Kidney tubule cell (primary cell): Measurements from ENCODE around the gene LGI4.

Experiments
- DNase-seq: peaks from one replicate; pipeline ENCODE4 v3.0.0-alpha.2; 2018; ENCODE audit warnings: low spot score

LGI4 gene

GRCh38 chr19:35123573-35123972 is 11.3 kb downstream of the LGI4 start:
- no peak for DNase-seq

GRCh38 chr19:35122687-35123551 is 11.9 kb downstream of the LGI4 start:
- no peak for DNase-seq

- no peak for DNase-seq
These were observed 14.0 kb downstream of the LGI4 start for GRCh38 chr19:35120898-35121297.

- DNase-seq = no peak
These were observed 14.4 kb downstream of the LGI4 start for GRCh38 chr19:35120492-35120891.

- DNase-seq = no peak
These were observed 15.2 kb downstream of the LGI4 start for GRCh38 chr19:35119578-35120155.

- DNase-seq = no peak
These were observed 15.8 kb downstream of the LGI4 start for GRCh38 chr19:35119091-35119490.

- DNase-seq = no peak
These were observed 16.4 kb downstream of the LGI4 start for GRCh38 chr19:35118268-35119020.

- no peak for DNase-seq
These were observed 17.1 kb downstream of the LGI4 start for GRCh38 chr19:35117799-35118198.

- no peak for DNase-seq
These were observed 17.7 kb downstream of the LGI4 start for GRCh38 chr19:35117116-35117515.

- DNase-seq = no peak
These were observed 18.6 kb downstream of the LGI4 start for GRCh38 chr19:35116072-35116801.

- no peak for DNase-seq
These were observed 19.5 kb downstream of the LGI4 start, which contains the start of gene FXYD3 for GRCh38 chr19:35115177-35115951. Gene FXYD3, plus strand, starts transcription at chr19:35115823. Its CDS starts 3,554 bp downstream, at chr19:35119377.

- peak; percentile 30 for DNase-seq
These were observed 20.3 kb downstream of the LGI4 start for GRCh38 chr19:35114353-35115176.

- no peak for DNase-seq
These were observed 21.7 kb downstream of the LGI4 start for GRCh38 chr19:35112995-35113688.

- no peak for DNase-seq
These were observed 23.9 kb downstream of the LGI4 start for GRCh38 chr19:35110974-35111373.

GRCh38 chr19:35109395-35110112 is 25.3 kb downstream of the LGI4 start:
- DNase-seq = no peak

GRCh38 chr19:35108730-35109129 is 26.1 kb downstream of the LGI4 start:
- no peak for DNase-seq

GRCh38 chr19:35107545-35107944 is 27.3 kb downstream of the LGI4 start:
- peak; percentile 21 for DNase-seq

- DNase-seq = no peak
These were observed 27.8 kb downstream of the LGI4 start for GRCh38 chr19:35106898-35107541.

- DNase-seq = no peak
These were observed 28.6 kb downstream of the LGI4 start for GRCh38 chr19:35106291-35106583.
